Hematopoietic multipotent progenitor cell (in vitro differentiated cells): ENCODE data around the gene RWDD3. TPM values are rescaled to one million over a fixed set of nuclear protein-coding genes. Genes with fewer than 3 reads are reported as not detected.

ENCODE experiments used
- DNase-seq, 3 donors: peaks; one replicate each; pipeline ENCODE4 v3.0.0-alpha.2; 2011 to 2015; ENCODE audit warnings: low read depth in 2 of 3, low spot score in 2 of 3
- total RNA-seq: library from RNA; depleted of rRNA; stranded (reverse); fragments of >200 nt; gene quantifications from one replicate; pipeline ENCODE4 v1.2.3, GENCODE V29; 2012

RWDD3 gene, protein sequence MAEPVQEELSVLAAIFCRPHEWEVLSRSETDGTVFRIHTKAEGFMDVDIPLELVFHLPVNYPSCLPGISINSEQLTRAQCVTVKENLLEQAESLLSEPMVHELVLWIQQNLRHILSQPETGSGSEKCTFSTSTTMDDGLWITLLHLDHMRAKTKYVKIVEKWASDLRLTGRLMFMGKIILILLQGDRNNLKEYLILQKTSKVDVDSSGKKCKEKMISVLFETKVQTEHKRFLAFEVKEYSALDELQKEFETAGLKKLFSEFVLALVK
- total RNA-seq: 7.3 TPM

- DNase-seq: peak; percentile 89 to 93 (median 90)
Observed at GRCh38 chr1:95233737-95234500, at the start of gene RWDD3. TSS of gene RWDD3 (plus strand) at chr1:95234210. CDS start at chr1:95234231, 21 bp downstream.

DNA sequence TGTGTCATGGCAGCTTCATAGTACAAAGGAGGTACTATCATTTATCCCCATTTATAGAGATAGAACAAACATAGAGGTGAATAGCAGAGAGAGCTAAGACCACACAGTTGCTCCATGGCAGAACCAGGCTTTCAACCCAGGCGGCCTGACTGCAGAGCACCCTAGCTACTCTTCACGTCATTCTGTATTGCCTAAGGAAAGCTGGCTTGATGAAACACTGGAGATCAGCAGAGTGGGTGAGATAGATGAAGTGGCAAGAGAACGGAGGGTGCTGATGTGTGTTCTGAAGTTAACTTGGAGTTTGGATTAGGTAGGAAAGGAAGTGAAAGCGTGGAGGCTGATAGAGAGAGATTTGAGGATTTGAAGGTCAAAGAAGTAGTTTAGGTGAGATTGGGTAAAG lies 47.9 kb upstream of the RWDD3 start:
- no peak for DNase-seq

GRCh38 chr1:95193591-95193990 lies 40.4 kb upstream of the RWDD3 start:
- no peak for DNase-seq

DNA sequence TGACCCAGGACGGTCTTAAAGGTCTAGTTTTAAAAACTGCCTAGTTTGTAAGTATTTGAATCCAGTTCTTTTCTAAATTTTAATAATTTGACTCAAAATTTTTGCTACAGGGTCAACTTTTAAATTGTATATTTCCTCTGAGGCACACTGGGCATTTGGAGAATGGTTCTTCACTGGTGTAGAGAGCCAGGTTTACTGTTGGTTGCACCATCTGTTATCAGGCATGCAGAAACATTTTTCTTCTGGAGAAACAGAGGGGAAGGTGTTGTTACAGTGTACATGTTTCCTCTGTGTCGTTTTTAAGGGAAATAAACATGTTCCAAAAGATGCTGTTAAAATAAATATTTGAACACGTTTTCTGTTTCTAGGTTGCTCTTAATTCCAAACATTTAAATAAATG lies 39.0 kb upstream of the RWDD3 start:
- no peak for DNase-seq

DNA sequence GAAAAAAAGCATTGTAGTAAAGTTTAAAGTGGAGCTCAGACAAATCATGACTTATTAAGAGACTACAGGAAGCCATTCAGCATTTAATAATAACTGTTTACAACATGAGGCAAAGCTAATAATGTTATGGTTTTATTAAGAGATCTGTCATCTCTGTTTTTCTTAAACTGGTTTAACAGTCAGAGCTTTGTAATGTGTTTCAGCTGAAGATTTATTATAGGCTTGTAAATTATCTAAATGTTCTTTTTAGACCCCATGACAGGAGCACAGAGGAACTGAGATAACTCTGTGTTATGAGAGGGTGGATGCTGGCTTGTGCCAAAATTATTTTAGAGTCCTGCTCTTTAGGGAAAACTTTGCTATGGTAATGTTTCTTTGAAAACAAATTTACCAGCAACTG lies 38.0 kb upstream of the RWDD3 start:
- no peak for DNase-seq

GRCh38 chr1:95197616-95198252 lies 36.3 kb upstream of the RWDD3 start:
- no peak for DNase-seq

- DNase-seq: no peak
Observed at GRCh38 chr1:95201905-95202304, 32.1 kb upstream of the RWDD3 start.

GRCh38 chr1:95203908-95204437 lies 30.0 kb upstream of the RWDD3 start:
- DNase-seq: no peak

- DNase-seq: no peak
Observed at GRCh38 chr1:95206514-95206913, 27.5 kb upstream of the RWDD3 start.

- no peak for DNase-seq
Observed at GRCh38 chr1:95207223-95207935, 26.6 kb upstream of the RWDD3 start.

- DNase-seq: no peak
Observed at GRCh38 chr1:95208876-95209275, 25.1 kb upstream of the RWDD3 start.

DNA sequence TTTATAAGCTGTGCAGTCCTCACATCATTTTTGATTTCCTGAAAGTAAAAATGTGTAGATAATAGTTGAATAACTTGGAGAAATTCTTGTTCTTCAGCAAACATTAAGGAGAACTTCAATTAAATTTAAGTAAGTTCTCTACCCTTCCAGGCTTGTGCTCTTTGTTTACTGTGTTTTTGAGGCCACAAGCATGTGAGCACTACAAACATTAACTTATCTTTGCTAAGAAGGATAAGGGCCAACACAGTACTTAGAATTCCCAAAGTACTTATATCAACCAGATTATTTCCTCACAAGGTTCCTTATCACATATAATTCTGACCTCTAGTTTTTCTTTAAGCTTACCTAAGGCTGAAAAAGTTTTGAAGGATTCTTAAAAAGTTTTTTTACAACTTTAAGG lies 24.7 kb upstream of the RWDD3 start:
- DNase-seq: no peak

DNA sequence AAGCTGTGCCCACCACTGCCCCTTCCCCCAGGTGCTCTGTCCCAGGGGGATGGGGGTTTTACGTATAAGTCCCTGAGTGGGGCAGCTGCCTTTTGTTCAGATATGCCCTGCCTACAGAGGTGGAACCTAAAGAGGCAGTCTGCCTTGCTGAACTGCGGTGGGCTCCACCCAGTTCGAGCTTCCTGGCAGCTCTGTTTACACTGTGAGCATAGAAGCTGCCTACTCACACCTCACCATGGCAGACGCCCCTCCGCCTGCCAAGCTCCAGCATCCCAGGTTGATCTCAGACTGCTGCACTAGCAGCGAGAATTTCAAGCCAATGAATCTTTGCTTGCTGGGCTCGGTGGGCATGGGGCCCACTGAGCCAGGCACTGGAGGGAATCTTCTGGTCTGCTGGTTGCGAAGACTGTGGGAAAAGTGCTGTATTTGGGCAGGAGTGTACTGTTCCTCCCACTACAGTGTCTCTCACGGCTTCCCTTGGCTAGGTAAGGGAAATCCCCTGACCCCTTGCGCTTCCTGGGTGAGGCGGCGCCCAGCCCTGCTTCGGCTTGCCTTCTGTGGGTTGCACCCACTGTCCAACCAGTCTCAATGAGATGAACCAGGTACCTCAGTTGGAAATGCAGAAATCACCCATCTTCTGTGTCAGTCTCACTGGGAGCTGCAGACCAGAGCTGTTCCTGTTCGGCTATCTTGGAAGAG lies 17.6 kb upstream of the RWDD3 start:
- DNase-seq: no peak

DNA sequence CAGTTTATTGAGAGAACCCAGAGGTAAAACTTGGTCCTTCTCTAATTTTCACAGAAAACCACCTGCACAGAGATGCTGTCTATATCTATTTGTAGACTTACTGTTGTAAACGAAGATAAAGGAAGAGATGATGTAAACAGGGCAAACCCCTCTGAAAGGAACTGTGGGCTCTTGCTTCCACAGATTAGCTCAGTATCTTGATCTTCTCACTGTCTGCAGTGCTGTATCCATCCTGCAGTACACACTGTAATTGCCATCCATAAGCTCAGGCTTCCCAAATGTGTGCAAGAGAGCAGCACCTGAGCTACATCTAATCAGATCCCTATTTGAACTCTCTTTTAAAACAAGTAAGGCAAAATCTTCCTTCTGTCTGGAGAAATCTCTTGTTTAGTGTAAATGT lies 16.6 kb upstream of the RWDD3 start:
- DNase-seq: no peak

- no peak for DNase-seq
Observed at GRCh38 chr1:95219407-95219806, 14.6 kb upstream of the RWDD3 start.

DNA sequence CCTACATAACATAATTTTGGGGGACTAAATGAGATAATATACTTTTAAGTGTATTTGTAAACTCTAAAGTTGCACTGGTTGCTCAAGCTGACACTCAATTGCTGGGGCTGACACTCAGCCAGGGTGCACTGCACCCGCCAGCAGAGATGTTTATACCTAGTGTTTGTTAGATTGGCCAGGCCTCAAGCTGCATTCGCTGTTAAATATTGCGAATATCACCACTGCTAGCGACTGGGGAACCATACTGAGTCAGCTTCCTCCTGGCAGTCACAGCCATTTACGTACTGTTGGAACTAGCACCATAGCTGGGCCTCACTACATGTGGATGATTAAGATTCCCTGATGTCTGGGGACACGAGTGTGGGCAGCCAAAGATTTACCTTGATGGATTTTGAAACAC lies 12.7 kb upstream of the RWDD3 start:
- no peak for DNase-seq

DNA sequence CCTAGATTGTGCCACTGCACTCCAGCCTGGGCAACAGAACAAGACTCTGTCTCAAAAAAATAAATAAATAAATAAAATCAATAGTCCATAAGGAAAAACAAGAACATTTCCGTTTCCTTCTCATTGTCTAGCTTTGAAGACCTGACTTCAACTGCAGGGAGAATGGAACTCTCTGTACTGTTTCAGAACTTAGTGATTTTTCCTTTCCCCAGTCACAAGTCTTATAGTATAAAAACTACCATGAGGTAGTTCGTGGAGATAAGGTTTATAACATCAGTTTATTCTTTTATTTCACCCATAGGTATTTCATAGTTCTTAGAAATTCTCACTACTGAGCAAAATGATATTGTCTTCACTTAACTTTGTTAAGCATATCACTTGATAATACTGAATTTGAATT lies 11.4 kb upstream of the RWDD3 start:
- no peak for DNase-seq

DNA sequence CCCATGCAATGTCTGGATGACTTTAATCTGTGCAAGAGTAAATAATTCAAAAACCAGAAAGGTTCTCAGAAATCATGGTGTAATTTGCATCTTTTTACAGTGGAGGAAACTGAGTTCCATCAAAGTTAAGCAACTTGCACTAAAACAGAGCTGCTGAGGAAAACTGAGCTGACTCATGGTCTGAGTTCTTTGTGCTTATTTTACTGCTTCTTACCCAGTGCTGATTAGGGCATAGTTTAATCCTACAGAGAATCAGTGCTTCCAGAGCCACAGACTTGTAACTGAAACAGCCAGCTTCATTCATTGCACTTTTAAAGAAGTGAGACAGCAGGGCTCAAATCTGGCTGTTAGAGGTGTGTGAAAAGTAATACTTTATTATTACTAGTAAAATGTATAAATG lies 10.9 kb upstream of the RWDD3 start:
- DNase-seq: no peak

DNA sequence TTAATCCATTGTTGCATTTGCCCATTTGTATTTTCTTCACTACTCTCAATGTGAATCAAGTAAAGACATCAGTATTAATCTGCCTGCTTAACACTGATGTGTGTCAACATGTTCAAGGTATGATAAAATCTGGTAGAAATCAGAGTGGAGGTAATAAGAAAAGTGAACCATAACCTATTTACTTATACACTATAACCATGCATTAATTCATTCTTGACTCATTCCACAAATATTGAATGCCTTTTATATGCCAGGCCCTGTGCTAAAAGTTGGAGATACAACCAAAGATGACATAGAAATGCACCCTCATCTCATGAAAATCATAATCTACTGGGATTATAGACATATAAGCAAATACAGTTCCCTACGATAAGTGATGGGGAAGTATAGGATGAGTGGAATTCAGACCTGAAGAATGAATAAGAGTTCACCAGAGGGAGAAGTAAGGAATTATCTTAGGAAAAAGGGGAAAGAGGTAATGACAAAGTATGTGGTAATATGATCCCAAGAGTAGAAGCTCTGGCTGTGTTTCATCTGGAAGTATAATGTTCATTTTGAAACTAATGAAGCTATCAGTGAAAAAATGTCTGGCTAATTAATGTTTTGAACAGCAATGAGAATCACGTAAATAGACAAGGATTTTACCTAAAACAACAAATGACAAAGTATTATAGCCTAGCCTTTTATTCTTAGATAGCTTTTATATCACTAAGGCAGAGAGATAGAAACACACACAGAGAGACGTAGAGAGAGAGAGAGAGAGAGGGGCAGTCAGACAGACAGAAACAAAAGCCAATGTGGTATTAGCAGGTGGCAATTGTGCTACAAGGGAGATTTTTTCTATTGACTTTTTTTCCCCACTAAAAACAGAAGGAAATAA lies 7.0 kb upstream of the RWDD3 start:
- no peak for DNase-seq
